HT-29 (cell line): ENCODE measurements around the gene DZANK1. TPM values are rescaled to one million over a fixed set of nuclear protein-coding genes. Genes with fewer than 3 reads are reported as not detected.
"Not testable (repeated sequence)": the region's sequence is repeated elsewhere in the genome, so short reads cannot be mapped to it uniquely, and the experiment has no call there.

ENCODE experiments used
- DNase-seq: peaks from one replicate; pipeline ENCODE4 v3.0.0-alpha.2; 2015; ENCODE audit warnings: low spot score
- small RNA-seq: library from RNA; depleted of rRNA; stranded (forward); fragments of <200 nt; gene quantifications from one replicate; pipeline ENCODE3, GENCODE V24; 2014
- total RNA-seq: library from RNA; depleted of rRNA; stranded (reverse); fragments of >200 nt; shearing (Covaris generic); gene quantifications from 2 replicates; pipeline ENCODE4 v1.2.3, GENCODE V29; 2014; rRNA removed

DZANK1 gene
- total RNA-seq, 1 experiment from 2014 or later = 1.5 TPM

- no peak for DNase-seq
Measured at GRCh38 chr20:18380908-18381529, 85.8 kb downstream of the DZANK1 start.

- no peak for DNase-seq
Measured at GRCh38 chr20:18377896-18378481, 88.8 kb downstream of the DZANK1 start.

GRCh38 chr20:18375551-18375950 is 91.3 kb downstream of the DZANK1 start:
- not testable (repeated sequence) for DNase-seq

- DNase-seq = no peak
Measured at GRCh38 chr20:18372296-18372695, 94.5 kb downstream of the DZANK1 start.

- no peak for DNase-seq
Measured at GRCh38 chr20:18364768-18365167, 102.1 kb downstream of the DZANK1 start.

- no peak for DNase-seq
Measured at GRCh38 chr20:18363708-18364107, 103.1 kb downstream of the DZANK1 start.

GRCh38 chr20:18362916-18363315 is 103.9 kb downstream of the DZANK1 start:
- DNase-seq = no peak

GRCh38 chr20:18361678-18362077 is 105.2 kb downstream of the DZANK1 start:
- no peak for DNase-seq

GRCh38 chr20:18360635-18361034 is 106.2 kb downstream of the DZANK1 start:
- DNase-seq = no peak

GRCh38 chr20:18359854-18360253 is 107.0 kb downstream of the DZANK1 start:
- DNase-seq = no peak

- not testable (repeated sequence) for DNase-seq
Measured at GRCh38 chr20:18349749-18350148, 117.1 kb downstream of the DZANK1 start.

Small RNAs within 50 kb of the gene (small RNA-seq; reads per million reads assigned to genes)
- gene MIR3192 (not detected), gene RNA5SP476 (0.43 reads per million)

Other genes starting within 250 kb of the DZANK1 start
- 9.9 and 11.3 TPM in 2 replicates for gene ZNF133, start 178.5 kb downstream of the DZANK1 start, total RNA-seq
- 12.9 and 18.3 TPM in 2 replicates for gene POLR3F, start 360 bp upstream of the DZANK1 start, total RNA-seq
- 5.5 and 9.0 TPM in 2 replicates for gene RBBP9, start 30.2 kb upstream of the DZANK1 start, total RNA-seq
- gene SEC23B, start 40.9 kb upstream of the DZANK1 start, total RNA-seq = 66.0 and 74.5 TPM in 2 replicates
- 90.8 and 94.2 TPM in 2 replicates for gene SMIM26, start 100.4 kb upstream of the DZANK1 start, total RNA-seq
- 48.0 and 50.0 TPM in 2 replicates for gene DTD1, start 121.0 kb upstream of the DZANK1 start, total RNA-seq